LNCaP clone FGC (cell line): ENCODE data around the gene PLXNC1.

Experiments used
- DNase-seq: peaks from one replicate; pipeline ENCODE4 v3.0.0-alpha.2; 2011; ENCODE audit warnings: low read depth
- H3K4me3 ChIP-seq: 2 replicates; pipeline ENCODE4 v1.5.1; 2011; ENCODE audit warnings: mild to moderate bottlenecking, low read depth, low read length, control low read depth
- TF ChIP-seq, protein P1 (sequence below): IDR thresholded peaks from 2 replicates; pipeline ENCODE4 v1.5.1; 2012; ENCODE audit warnings: mild to moderate bottlenecking; ENCODE audit not compliant: control insufficient read depth, insufficient read depth; ENCODE audit errors: extremely low read depth

Gene PLXNC1

DNA sequence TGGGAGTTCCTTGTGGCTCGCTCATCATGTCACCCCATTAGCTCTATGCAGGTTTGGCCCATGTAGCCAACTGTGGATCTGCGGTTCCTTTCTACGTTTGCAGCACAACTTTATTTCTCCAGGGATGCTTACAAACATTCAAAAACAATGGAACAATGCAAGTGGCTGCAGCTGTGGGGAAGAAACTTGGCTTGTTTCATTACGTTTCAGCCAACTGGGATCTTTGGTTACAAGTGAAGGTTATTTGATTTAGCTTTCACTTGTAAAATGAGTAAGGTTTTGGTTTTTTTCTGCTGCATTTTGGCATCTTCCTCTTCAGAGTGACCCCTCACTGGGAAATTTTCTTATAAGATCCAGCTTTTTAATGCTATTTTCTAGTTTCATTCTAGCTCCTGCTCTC is 105.9 kb downstream of the PLXNC1 start:
- no peak for DNase-seq
- TF ChIP-seq, protein P1, sequence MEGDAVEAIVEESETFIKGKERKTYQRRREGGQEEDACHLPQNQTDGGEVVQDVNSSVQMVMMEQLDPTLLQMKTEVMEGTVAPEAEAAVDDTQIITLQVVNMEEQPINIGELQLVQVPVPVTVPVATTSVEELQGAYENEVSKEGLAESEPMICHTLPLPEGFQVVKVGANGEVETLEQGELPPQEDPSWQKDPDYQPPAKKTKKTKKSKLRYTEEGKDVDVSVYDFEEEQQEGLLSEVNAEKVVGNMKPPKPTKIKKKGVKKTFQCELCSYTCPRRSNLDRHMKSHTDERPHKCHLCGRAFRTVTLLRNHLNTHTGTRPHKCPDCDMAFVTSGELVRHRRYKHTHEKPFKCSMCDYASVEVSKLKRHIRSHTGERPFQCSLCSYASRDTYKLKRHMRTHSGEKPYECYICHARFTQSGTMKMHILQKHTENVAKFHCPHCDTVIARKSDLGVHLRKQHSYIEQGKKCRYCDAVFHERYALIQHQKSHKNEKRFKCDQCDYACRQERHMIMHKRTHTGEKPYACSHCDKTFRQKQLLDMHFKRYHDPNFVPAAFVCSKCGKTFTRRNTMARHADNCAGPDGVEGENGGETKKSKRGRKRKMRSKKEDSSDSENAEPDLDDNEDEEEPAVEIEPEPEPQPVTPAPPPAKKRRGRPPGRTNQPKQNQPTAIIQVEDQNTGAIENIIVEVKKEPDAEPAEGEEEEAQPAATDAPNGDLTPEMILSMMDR, result no peak

DNA sequence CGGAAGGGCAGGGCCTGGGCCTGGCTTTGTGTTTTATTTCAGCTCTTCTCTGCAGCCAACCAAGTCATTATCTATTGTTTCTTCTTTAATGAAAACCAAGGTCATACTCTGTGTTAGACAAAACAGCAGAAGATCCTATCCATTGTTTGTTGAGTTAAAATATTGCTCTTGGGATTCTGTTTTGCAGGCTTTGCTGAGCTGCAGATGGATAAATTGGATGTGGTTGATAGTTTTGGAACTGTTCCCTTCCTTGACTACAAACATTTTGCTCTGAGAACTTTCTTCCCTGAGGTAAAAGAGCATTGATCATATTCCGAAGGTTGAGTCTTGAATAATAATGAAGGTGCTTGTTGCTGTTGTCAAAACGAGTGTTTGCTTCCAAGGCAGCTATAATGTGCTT is 106.6 kb downstream of the PLXNC1 start:
- H3K4me3 ChIP-seq, result no peak overlapping the region
- DNase-seq, result no peak
- TF ChIP-seq, protein P1, result no peak

More for the DNA sequence above, 105.9 kb downstream of the PLXNC1 start:
- no peak overlapping the region for H3K4me3 ChIP-seq

DNA sequence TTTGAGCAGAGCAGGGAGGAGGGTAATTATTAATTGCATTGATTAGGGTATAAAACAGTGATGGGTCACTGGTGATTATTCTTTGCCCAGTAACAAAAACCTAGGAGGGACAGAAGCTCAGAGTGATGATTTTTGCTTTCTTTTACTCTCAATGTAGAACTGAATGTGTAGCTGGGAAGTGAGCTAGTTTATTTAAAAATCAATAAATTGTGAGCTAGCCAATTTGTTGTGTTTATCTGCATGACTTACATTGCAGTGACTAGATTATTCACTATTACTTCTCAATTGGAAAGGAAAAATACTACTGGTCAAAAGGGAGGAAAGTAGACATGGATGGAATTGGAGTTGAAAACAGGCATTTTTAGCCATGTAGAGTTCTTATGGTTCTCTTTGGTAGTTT is 107.1 kb downstream of the PLXNC1 start:
- DNase-seq, result no peak
- H3K4me3 ChIP-seq, result no peak overlapping the region
- TF ChIP-seq, protein P1, result no peak

DNA sequence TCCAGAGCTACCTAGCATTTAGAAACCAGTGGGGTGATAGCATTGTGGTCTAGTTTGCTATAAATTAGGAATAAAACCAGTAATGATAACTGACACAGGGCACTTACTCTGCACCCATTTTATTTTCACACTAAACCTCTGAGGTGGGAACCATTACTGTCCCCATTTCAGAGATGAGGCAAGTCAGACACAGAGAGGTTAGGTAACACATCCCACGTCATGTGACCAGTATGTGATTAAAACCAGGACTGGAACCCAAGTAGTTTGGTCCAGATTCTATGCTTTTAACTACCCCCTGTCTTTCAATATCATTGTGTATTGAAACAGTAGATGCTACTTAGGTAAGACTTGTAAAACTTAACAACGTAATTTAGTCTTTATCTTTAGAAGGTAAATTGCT is 110.2 kb downstream of the PLXNC1 start:
- TF ChIP-seq, protein P1, result no peak
- H3K4me3 ChIP-seq, result no peak overlapping the region
- DNase-seq, result no peak

- DNase-seq, result no peak
- TF ChIP-seq, protein P1, result no peak
- H3K4me3 ChIP-seq, result no peak overlapping the region
These were observed 111.6 kb downstream of the PLXNC1 start for GRCh38 chr12:94260017-94260416.

DNA sequence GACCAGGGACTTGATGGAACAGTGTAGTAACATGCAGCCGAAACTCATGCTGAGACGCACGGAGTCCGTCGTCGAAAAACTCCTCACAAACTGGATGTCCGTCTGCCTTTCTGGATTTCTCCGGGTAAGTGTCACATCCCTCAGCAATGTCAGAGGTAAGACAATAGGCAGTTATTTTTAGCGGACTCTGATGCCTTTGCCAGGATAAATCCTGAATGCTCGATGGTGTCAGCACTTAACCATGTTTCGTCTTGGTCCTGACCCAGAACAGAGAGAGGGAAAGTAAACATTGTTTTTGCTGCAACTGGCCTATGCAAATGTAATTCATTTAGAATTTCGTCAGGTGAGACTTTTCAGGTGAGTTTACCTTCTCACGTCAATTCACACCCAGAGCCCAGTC is 112.3 kb downstream of the PLXNC1 start:
- TF ChIP-seq, protein P1, result no peak
- no peak overlapping the region for H3K4me3 ChIP-seq
- no peak for DNase-seq

DNA sequence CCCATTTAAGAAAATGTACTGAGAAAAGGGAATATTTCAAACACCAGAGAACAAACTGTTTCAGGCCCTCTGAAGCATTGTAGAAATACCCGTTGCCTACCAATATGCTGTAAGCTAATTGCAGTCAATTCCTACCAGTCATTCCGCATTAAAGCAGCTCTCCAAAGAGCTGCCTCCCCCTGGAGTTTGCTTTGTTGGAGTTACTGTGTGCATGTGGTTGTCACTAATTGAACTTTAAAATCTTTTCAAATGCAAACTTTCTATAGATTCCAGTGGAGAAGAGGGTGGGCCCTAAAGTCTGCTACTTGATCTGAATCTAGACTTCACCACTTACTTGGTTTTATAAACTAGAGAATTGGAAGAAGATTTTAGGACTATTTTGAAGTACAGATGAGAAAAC is 112.7 kb downstream of the PLXNC1 start:
- TF ChIP-seq, protein P1, result no peak
- no peak overlapping the region for H3K4me3 ChIP-seq
- DNase-seq, result no peak
